CD4-positive, alpha-beta T cell treated with Interleukin-4 for 1 hour (primary cell): ENCODE data around the gene PADI2.
"Not testable (repeated sequence)": the region's sequence is repeated elsewhere in the genome, so short reads cannot be mapped to it uniquely, and the experiment has no call there.

Experiments
- DNase-seq, 2 donors: peaks; one replicate each; pipeline ENCODE4 v3.0.0-alpha.2; 2020 to 2022

Gene PADI2

DNA sequence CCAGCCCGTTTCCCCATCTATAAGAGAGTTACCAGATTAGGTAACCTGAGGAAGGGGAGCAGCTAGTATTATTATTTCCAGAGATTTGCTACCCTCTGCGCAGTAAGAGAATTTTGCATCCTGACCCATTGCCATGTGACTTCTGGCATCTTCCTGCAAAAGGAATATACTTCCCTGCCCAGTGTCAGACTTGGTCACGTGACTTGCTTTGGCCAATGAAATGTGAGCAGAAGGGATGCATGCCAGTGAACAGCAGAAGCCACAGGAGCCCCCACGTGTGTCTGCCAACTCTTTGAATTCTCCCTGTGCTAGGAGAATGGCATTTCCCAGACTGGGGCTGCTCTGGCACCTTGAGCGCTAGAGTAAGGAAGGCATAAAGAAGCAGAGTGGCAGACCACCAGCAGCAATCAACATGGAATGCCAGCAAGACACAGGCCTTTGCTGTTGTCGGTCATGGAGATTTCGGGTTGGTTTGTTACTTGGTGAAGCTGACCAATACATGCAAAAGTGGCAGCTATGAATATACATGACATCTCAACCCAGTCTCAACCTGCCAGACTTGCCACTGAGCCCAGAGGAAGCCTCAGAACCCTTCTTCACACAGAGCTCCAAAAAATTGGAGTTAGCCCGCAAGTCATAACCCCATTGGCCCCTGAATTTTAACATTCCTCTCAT is 39.0 kb downstream of the PADI2 start:
- no peak for DNase-seq

DNA sequence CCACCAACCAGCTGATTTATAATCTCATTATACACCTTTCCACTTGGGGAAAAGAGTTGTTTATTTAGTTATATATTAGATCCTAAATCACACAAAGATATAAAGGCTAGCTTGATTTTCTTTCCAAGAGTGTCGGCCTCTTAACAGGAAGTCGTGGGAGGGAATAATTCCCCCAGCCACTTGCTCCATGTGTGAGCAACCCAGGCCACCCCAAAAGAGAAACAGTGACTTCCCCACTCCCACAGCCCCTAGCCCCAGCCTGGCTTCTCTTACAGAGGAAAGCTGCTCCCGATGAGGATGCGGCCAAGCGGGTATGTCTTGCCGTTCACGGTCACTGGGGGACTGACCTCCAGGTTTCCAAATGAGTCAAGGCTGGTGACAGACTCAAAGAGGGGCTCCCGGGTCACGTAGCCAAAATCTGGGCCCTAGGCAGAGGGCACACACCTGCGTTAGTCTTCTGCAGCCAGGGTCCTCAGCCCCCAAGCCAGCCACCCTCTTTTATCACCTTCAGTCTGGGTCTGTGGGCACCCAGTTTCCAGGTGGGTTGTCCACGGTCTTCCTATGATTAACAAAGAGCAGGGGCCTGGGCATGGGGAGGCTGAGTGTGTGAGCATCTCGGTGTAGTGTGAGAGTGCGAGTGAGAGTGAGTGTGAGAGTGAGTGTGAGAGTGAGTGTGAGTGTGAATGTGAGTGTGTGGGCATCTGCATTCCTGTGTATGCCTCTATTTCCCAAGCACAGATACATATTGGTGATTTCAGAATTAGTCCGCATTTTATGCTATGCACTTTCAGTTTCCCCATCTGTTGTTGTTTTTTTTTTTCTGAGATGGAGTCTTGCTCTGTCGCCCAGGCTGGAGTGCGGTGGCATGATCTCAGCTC is 40.0 kb downstream of the PADI2 start:
- no peak for DNase-seq

DNA sequence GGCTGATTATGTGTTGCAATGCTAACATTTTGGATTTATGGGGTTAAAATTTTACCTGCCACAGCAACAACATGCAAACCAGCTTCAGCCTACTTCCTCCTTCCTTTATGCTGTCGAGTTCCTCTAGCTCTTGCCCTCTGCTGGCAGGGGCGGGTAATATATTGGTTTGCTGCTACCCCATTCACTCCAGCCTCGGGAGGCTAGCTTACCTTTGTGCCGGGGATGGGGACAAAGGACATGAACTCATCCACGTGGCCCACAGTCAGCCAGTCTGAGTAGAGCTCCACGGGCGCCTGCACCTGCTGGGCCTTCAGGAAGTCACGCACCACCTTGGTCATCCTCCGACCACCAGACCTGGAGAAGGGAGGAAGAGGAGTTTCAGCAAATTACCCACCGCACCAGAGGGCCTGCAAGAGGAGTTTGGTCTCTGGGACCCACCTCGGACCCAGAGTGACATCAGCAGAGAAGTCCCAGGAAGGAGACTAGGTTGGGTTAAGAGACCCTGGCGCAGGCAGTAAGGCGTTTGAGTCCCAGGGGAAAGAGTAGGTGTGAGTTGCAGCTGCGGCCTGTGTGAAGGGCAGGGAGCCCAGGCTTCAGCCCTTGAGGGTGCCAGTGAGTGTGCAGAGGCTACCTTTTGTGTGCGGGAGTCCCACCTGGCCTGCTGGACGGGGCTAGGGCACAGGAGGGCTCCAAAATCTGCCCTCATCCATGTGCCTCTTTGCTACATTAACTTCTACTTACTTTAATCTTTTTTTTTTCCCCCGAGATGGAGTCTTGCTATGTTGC is 43.6 kb downstream of the PADI2 start:
- peak in 1 of 2 donors; percentile 24 for DNase-seq

DNA sequence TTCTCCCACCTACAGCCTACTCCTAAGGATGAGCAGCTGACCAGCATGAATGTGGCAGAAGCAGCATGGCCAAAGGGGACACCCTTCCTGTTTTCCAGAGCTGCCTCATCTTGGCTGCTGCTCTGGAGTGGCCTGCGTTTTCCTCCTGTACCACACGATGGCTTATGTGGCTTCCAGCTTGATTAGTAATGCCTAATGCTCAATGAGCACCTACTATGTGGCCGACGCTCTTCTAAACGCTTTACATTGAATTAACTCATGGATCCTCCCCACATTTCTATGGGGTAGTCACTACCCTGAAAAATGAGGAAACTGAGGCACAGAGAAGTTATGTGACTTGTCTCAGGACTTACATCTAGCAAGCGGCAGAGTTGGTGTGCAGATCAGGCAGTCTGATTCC is 47.5 kb downstream of the PADI2 start:
- DNase-seq: no peak

- DNase-seq: no peak
These were observed 49.1 kb downstream of the PADI2 start for GRCh38 chr1:17070163-17070525.

DNA sequence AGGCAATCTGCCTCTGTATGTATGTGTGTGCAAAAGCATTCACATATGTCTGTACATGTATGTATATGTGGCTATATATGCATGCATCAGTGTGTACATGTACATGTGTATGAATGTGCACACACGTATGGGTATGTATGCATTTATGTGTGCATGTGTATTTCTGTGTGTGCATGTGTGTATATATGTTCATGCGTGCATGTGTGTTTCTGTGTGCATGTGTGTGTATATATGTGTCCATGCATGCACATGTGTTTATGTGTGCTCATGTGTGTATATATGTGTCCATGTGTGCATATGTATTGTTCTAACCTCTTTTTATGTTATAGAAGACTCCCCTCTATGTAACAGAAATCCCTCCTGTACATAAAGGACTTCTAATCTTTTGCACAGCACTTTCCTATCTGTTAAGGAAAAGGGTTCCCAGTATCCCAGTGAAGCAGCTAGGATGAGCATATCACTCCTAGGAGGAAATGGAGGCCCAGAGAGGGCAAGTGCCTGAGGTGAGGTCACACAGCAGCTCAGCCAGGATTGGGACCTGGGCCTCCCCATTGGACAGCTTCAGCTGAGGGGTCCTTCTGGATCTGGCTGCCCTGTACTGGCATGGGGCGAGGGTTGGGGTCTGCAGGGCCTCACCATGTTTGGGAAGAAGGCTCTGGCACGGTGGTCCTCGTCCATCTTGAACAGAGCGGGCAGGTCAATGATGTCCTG is 49.6 kb downstream of the PADI2 start:
- no peak for DNase-seq

DNA sequence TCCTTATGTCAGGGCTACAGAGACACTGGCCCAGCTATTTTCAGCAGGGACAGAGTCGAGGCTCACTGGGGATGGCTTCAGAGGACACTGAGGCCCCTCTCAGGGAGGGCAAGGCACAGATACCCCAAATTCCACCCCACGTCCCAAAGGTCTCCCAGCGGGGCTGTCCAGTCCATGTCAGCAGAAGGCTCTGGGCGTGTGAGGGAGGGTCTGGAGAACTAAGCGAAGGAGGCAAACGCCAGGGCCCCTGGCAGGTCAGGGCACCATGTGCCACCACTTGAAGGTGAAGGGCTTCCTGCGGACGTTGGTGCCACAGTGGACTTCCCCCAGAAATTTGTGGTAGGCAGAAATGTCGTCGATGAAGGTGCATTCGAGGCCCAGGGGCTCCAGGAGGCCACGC is 50.5 kb downstream of the PADI2 start:
- DNase-seq: no peak

DNA sequence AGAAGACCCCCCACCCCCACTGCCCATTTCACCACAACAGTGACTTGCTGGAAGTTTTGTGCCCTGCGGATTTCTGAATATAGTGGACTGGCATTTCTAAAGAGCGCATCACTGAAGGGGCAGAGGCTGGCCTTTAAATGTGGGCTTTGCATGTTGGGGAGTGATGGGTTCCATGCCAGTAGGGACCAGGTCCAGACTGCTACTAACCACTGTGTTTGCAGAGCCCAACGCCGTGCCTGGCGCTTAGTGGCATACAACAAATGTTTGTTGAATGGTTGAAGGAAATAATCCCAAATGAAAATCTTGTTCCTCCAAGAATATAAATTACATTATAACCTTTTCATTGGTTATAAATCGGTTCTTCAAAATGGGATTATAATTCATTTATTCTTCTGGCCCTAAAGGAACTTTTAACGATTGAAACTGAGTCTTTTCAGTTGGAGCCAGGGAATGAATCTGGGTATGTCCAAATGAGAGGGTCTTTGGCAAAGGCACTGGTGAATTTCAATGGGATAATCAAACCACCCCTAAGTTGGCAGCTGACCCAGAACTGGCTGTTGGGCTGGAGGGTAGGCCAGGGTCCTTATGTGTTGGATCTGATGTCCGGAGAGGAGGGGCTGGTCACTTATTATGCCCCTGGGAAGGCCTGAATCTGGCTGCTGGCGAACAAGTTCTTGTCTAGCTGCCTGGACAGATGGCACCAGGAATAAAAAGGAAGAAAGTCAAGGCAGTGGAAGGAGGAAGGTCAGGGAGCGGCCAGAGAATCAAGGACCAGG is 51.6 kb downstream of the PADI2 start:
- DNase-seq: no peak

GRCh38 chr1:17067069-17067426 is 52.2 kb downstream of the PADI2 start:
- no peak for DNase-seq

- DNase-seq: no peak
These were observed 52.7 kb downstream of the PADI2 start for GRCh38 chr1:17066361-17067068.

- DNase-seq: no peak
These were observed 53.6 kb downstream of the PADI2 start for GRCh38 chr1:17065666-17066065.

- DNase-seq: not testable (repeated sequence)
These were observed 56.5 kb downstream of the PADI2 start for GRCh38 chr1:17062751-17063150.

GRCh38 chr1:17061892-17062291 is 57.4 kb downstream of the PADI2 start:
- DNase-seq: no peak

- DNase-seq: no peak
These were observed 57.8 kb downstream of the PADI2 start for GRCh38 chr1:17061486-17061885.

DNA sequence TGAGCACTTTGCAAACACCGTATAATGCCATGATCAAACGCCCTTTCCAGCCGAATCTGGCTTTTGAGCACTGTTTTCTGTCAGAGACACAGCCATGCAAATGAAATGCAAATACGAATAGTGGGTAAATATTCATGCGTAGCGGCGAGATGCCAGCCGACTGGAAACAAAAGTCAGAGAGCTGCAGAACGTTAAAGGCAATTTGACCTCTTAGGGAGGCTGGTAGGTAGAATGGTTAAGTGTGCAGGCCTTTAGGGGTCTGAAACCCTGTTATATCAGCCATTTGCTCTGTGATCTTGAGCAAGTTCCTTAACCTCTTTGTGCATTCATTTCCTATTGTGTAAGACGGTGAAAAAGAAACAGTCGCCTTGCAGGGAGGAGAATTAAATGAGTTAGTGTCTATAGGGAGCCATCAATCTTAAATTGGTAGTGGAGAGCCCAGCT is 58.9 kb downstream of the PADI2 start:
- no peak for DNase-seq

DNA sequence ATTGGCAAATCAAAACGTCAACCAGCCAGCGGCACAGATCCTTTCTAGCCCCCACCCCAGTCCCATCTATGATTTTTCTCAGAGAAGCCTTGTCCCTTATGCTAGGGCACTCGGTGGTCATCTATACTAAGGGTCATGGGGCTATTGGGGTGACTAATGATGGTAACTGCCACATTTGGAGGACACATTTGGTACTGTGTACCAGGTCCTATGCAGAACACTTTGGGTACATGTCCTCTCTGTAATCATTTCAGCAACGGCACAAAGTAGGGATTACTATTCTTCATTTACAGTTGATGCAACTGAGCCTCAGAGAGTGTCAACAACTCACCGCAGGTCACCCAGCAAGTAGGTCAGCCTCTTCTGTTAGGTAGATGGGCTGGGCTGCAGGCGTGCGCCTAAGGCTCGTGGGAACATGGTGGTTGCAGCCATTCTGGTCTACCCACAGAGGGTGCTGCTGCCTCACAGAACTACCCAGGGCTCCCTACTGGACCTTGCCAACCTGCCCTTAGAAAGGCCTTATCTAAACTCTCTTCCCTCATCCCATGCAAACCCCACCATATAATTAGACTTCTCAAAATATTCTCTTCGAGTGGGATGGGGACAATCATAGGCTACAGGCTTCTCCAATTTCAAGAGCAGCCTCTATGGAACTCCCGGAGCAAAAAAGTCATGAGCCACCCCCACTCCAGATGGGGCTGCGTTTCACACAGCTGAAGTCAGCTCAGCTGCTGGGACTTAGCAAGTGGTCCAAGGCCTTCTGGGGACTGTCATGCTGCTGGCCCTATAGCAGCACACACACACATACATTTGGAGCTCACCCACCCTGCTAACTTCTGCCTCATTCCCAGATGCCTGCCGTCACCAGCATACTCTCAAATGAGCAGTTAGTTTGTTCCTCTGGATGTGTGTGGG is 59.6 kb downstream of the PADI2 start:
- DNase-seq: peak; percentile 45 to 65

- no peak for DNase-seq
These were observed 62.7 kb downstream of the PADI2 start for GRCh38 chr1:17056551-17056950.

GRCh38 chr1:17055801-17056200 is 63.5 kb downstream of the PADI2 start:
- no peak for DNase-seq

GRCh38 chr1:17053685-17054410 is 65.4 kb downstream of the PADI2 start, which contains the start of gene SDHB:
TSS of gene SDHB (minus strand) at chr1:17054032. CDS start at chr1:17054019, 13 bp downstream.
- DNase-seq: peak; percentile 99
